ENCODE data around the gene ICE2. TPM values are rescaled to one million over a fixed set of nuclear protein-coding genes. Genes with fewer than 3 reads are reported as not detected.
A peak's percentile ranks its signal among the peaks of the same experiment; 100 is the strongest.

The ICE2 gene
- total and polyA plus RNA-seq, 7 experiments from 2014 or later: 44.8 to 70.9 (median 54.7) TPM

- H3K27me3 ChIP-seq (ENCODE audit: control insufficient read depth in 2 of 2, insufficient read depth in 2 of 2, low read length in 2 of 2): no peaks in the 10 kb centered on the region
- Mint-ChIP-seq H3K36me3 (peaks cover 3 to 43% (median 22%) of the 10 kb centered on the region in 5 donors), H3K4me1 (peaks cover 11 to 72% (median 47%) of the 10 kb centered on the region in 7 donors), H3K4me3 (no peak overlapping the region), H3K9me3 (no peaks in the 10 kb centered on the region), H3K27me3 (no peaks in the 10 kb centered on the region), H3K27ac (peak overlapping the region in 3 of 9 donors; percentile 21 to 76 (median 32))
- DNase-seq: no peak
- H3K4me3 ChIP-seq (ENCODE audit: low read length): no peak overlapping the region
- ChIA-PET POLR2A (no interaction called here), CTCF (interaction anchor here (0.6 to 0.7 kb wide), 2 partner anchors 63 to 108 kb away, joined by 3 read pairs; no protein-coding TSS in a partner anchor)
- H3K27ac ChIP-seq (ENCODE audit: low read depth, low read length): no peak overlapping the region
- peaks cover 0 to 4% of the 10 kb centered on the region in 2 donors for H3K4me1 ChIP-seq (ENCODE audit: control insufficient read depth in 2 of 2, insufficient read depth in 2 of 2, low read length in 2 of 2)
- no peaks in the 10 kb centered on the region for H3K9me3 ChIP-seq (ENCODE audit: control insufficient read depth in 2 of 3, low read length in 3 of 3)
- no peak for ATAC-seq
- intact Hi-C loops (cut with micrococcal nuclease): no loop called here
- H3K36me3 ChIP-seq (ENCODE audit: control insufficient read depth in 2 of 3, insufficient read depth in 3 of 3, low read length in 3 of 3): peaks cover 19 to 43% (median 35%) of the 10 kb centered on the region in 3 experiments
These were observed 35.4 kb upstream of the ICE2 start for GRCh38 chr15:60514261-60514881.

- no peaks in the 10 kb centered on the region for H3K27me3 ChIP-seq (ENCODE audit: control insufficient read depth in 2 of 2, insufficient read depth in 2 of 2, low read length in 2 of 2)
- intact Hi-C loops (cut with micrococcal nuclease): no loop called here
- H3K9me3 ChIP-seq (ENCODE audit: control insufficient read depth in 2 of 3, low read length in 3 of 3): no peaks in the 10 kb centered on the region
- Mint-ChIP-seq H3K9me3 (no peaks in the 10 kb centered on the region), H3K4me1 (peaks cover 10 to 72% (median 46%) of the 10 kb centered on the region in 7 donors), H3K27ac (peak overlapping the region in 2 of 9 donors; percentile 39 to 86), H3K36me3 (peaks cover 3 to 43% (median 21%) of the 10 kb centered on the region in 5 donors), H3K4me3 (no peak overlapping the region), H3K27me3 (no peaks in the 10 kb centered on the region)
- CTCF ChIA-PET: interaction anchor here (0.6 to 1.3 kb wide), 3 partner anchors 39 to 107 kb away, joined by 3 to 4 read pairs (median 3); no protein-coding TSS in a partner anchor
- ATAC-seq: no peak
- POLR2A ChIA-PET: interaction anchor here (0.5 kb wide), 1 partner anchor 29 kb away, joined by 8 read pairs; no protein-coding TSS in a partner anchor
- H3K4me1 ChIP-seq (ENCODE audit: control insufficient read depth in 2 of 2, insufficient read depth in 2 of 2, low read length in 2 of 2): peaks cover 0 to 4% of the 10 kb centered on the region in 2 donors
- DNase-seq: no peak
- peaks cover 19 to 43% (median 38%) of the 10 kb centered on the region in 3 experiments for H3K36me3 ChIP-seq (ENCODE audit: control insufficient read depth in 2 of 3, insufficient read depth in 3 of 3, low read length in 3 of 3)
- H3K4me3 ChIP-seq (ENCODE audit: low read length): no peak overlapping the region
- H3K27ac ChIP-seq (ENCODE audit: low read depth, low read length): no peak overlapping the region
These were observed 34.7 kb upstream of the ICE2 start for GRCh38 chr15:60513676-60514075.

- Histone ChIP-seq H3K36me3 (ENCODE audit: control insufficient read depth in 2 of 3, insufficient read depth in 3 of 3, low read length in 3 of 3) (peaks cover 19 to 43% (median 38%) of the 10 kb centered on the region in 3 experiments), H3K27ac (ENCODE audit: low read depth, low read length) (no peak overlapping the region), H3K4me1 (ENCODE audit: control insufficient read depth in 2 of 2, insufficient read depth in 2 of 2, low read length in 2 of 2) (peaks cover 4 to 5% of the 10 kb centered on the region in 2 donors), H3K4me3 (ENCODE audit: low read length) (no peak overlapping the region), H3K27me3 (ENCODE audit: control insufficient read depth in 2 of 2, insufficient read depth in 2 of 2, low read length in 2 of 2) (no peaks in the 10 kb centered on the region), H3K9me3 (ENCODE audit: control insufficient read depth in 2 of 3, low read length in 3 of 3) (no peaks in the 10 kb centered on the region)
- POLR2A ChIA-PET: interaction anchor here (0.5 to 0.6 kb wide), 2 partner anchors 15 to 30 kb away, joined by 3 to 8 read pairs; no protein-coding TSS in a partner anchor
- intact Hi-C loops (cut with micrococcal nuclease): no loop called here
- CTCF ChIA-PET: interaction anchor here (1.3 to 2.4 kb wide), 2 partner anchors 8 to 40 kb away, joined by 4 to 11 read pairs; no protein-coding TSS in a partner anchor
- Mint-ChIP-seq H3K27ac (peak overlapping the region in 8 of 9 donors; percentile 45 to 89 (median 74)), H3K36me3 (peaks cover 3 to 37% (median 17%) of the 10 kb centered on the region in 5 donors), H3K4me1 (peaks cover 6 to 72% (median 44%) of the 10 kb centered on the region in 7 donors), H3K4me3 (no peak overlapping the region), H3K27me3 (no peaks in the 10 kb centered on the region), H3K9me3 (no peaks in the 10 kb centered on the region)
- DNase-seq (no peak), ATAC-seq (no peak)
These were observed 34.0 kb upstream of the ICE2 start for GRCh38 chr15:60512937-60513336.

- peak overlapping the region; percentile 40 to 96 (median 86) for H3K27ac Mint-ChIP-seq
These were observed 32.5 kb upstream of the ICE2 start for GRCh38 chr15:60511351-60512031.

GRCh38 chr15:60510006-60510405 lies 31.1 kb upstream of the ICE2 start:
- peaks cover 4 to 7% of the 10 kb centered on the region in 2 donors for H3K4me1 ChIP-seq (ENCODE audit: control insufficient read depth in 2 of 2, insufficient read depth in 2 of 2, low read length in 2 of 2)
- Mint-ChIP-seq H3K4me3 (no peak overlapping the region), H3K36me3 (peaks cover 0 to 37% (median 32%) of the 10 kb centered on the region in 5 donors), H3K27ac (peak overlapping the region in 7 of 9 donors; percentile 59 to 81 (median 70)), H3K27me3 (no peaks in the 10 kb centered on the region), H3K4me1 (peaks cover 19 to 65% (median 43%) of the 10 kb centered on the region in 7 donors), H3K9me3 (no peaks in the 10 kb centered on the region)
- H3K27ac ChIP-seq (ENCODE audit: low read depth, low read length): no peak overlapping the region
- H3K27me3 ChIP-seq (ENCODE audit: control insufficient read depth in 2 of 2, insufficient read depth in 2 of 2, low read length in 2 of 2): no peaks in the 10 kb centered on the region
- no peak overlapping the region for H3K4me3 ChIP-seq (ENCODE audit: low read length)
- intact Hi-C loops (cut with micrococcal nuclease): no loop called here
- POLR2A ChIA-PET: interaction anchor here (0.6 kb wide), 1 partner anchor 65 kb away, joined by 5 read pairs; no protein-coding TSS in a partner anchor
- peaks cover 13 to 47% (median 40%) of the 10 kb centered on the region in 3 experiments for H3K36me3 ChIP-seq (ENCODE audit: control insufficient read depth in 2 of 3, insufficient read depth in 3 of 3, low read length in 3 of 3)
- ATAC-seq: no peak
- no peaks in the 10 kb centered on the region for H3K9me3 ChIP-seq (ENCODE audit: control insufficient read depth in 2 of 3, low read length in 3 of 3)
- CTCF ChIA-PET: interaction anchor here (0.6 to 2.2 kb wide), 5 partner anchors 61 to 355 kb away, joined by 4 to 11 read pairs (median 6); no protein-coding TSS in a partner anchor
- no peak for DNase-seq

More at GRCh38 chr15:60511351-60512031, 32.5 kb upstream of the ICE2 start:
- no peak for ATAC-seq
- H3K36me3 ChIP-seq (ENCODE audit: control insufficient read depth in 2 of 3, insufficient read depth in 3 of 3, low read length in 3 of 3): peaks cover 19 to 43% (median 38%) of the 10 kb centered on the region in 3 experiments
- H3K4me3 Mint-ChIP-seq: peak overlapping the region in 9 of 10 donors; percentile 12 to 69 (median 42)
- ChIA-PET CTCF (interaction anchor here (1.0 to 2.4 kb wide), 4 partner anchors 8 to 406 kb away, joined by 3 to 11 read pairs (median 4); no protein-coding TSS in a partner anchor), POLR2A (interaction anchor here (0.5 kb wide), 3 partner anchors 9 to 69 kb away, joined by 3 to 9 read pairs (median 5); no protein-coding TSS in a partner anchor)
- no peak overlapping the region for H3K4me3 ChIP-seq (ENCODE audit: low read length)
- H3K4me1 Mint-ChIP-seq: peaks cover 13 to 70% (median 48%) of the 10 kb centered on the region in 7 donors
- no peaks in the 10 kb centered on the region for H3K27me3 Mint-ChIP-seq
- H3K9me3 Mint-ChIP-seq: no peaks in the 10 kb centered on the region
- H3K4me1 ChIP-seq (ENCODE audit: control insufficient read depth in 2 of 2, insufficient read depth in 2 of 2, low read length in 2 of 2): peaks cover 4 to 7% of the 10 kb centered on the region in 2 donors
- H3K9me3 ChIP-seq (ENCODE audit: control insufficient read depth in 2 of 3, low read length in 3 of 3): no peaks in the 10 kb centered on the region
- peak in 3 of 9 donors; percentile 5 to 34 (median 28) for DNase-seq
- H3K27me3 ChIP-seq (ENCODE audit: control insufficient read depth in 2 of 2, insufficient read depth in 2 of 2, low read length in 2 of 2): no peaks in the 10 kb centered on the region
- intact Hi-C loops (cut with micrococcal nuclease): no loop called here
- H3K36me3 Mint-ChIP-seq: peaks cover 0 to 39% (median 21%) of the 10 kb centered on the region in 5 donors
- peak overlapping the region; percentile 6 for H3K27ac ChIP-seq (ENCODE audit: low read depth, low read length)

GRCh38 chr15:60509470-60509869 lies 30.5 kb upstream of the ICE2 start:
- DNase-seq (no peak), ATAC-seq (no peak)
- no peaks in the 10 kb centered on the region for H3K27me3 Mint-ChIP-seq
- Histone ChIP-seq H3K36me3 (ENCODE audit: control insufficient read depth in 2 of 3, insufficient read depth in 3 of 3, low read length in 3 of 3) (peaks cover 10 to 47% (median 41%) of the 10 kb centered on the region in 3 experiments), H3K4me3 (ENCODE audit: low read length) (no peak overlapping the region), H3K27ac (ENCODE audit: low read depth, low read length) (no peak overlapping the region), H3K4me1 (ENCODE audit: control insufficient read depth in 2 of 2, insufficient read depth in 2 of 2, low read length in 2 of 2) (peaks cover 4 to 7% of the 10 kb centered on the region in 2 donors), H3K9me3 (ENCODE audit: control insufficient read depth in 2 of 3, low read length in 3 of 3) (no peaks in the 10 kb centered on the region), H3K27me3 (ENCODE audit: control insufficient read depth in 2 of 2, insufficient read depth in 2 of 2, low read length in 2 of 2) (no peaks in the 10 kb centered on the region)
- peak overlapping the region in 7 of 9 donors; percentile 56 to 90 (median 71) for H3K27ac Mint-ChIP-seq
- ChIA-PET POLR2A (interaction anchor here (0.8 kb wide), 1 partner anchor 10 kb away, joined by 3 read pairs; no protein-coding TSS in a partner anchor), CTCF (interaction anchor here (0.5 to 4.0 kb wide), 12 partner anchors 11 to 407 kb away, joined by 3 to 34 read pairs (median 4); no protein-coding TSS in a partner anchor)
- intact Hi-C loops (cut with micrococcal nuclease): loop anchor here (2.0 to 10.0 kb wide), 6 partner anchors 41 to 1325 kb away; no protein-coding TSS in a partner anchor
- no peak overlapping the region for H3K4me3 Mint-ChIP-seq
- no peaks in the 10 kb centered on the region for H3K9me3 Mint-ChIP-seq
- H3K36me3 Mint-ChIP-seq: peaks cover 0 to 41% (median 32%) of the 10 kb centered on the region in 5 donors
- H3K4me1 Mint-ChIP-seq: peaks cover 19 to 64% (median 42%) of the 10 kb centered on the region in 7 donors
